GM23338 (cell line): ENCODE results near the gene PHC1. TPM values are rescaled to one million over a fixed set of nuclear protein-coding genes. Genes with fewer than 3 reads are reported as not detected.

Experiments used
- ATAC-seq: fragments of 200-7000 bp; cut with Tn5 transposase; 3 replicates; pipeline ENCODE4 v1.9.1; 2020
- DNase-seq: peaks from one replicate; pipeline ENCODE4 v3.0.0-alpha.2; 2015; ENCODE audit warnings: low spot score
- H2AFZ ChIP-seq: fragments of 200-600 bp; sonication (generic); 2 replicates; pipeline ENCODE4 v1.8.0; 2016; ENCODE audit warnings: antibody characterized with exemption, mild to moderate bottlenecking, moderate library complexity
- H3F3A ChIP-seq: fragments of 200-600 bp; sonication (generic); replicated peaks from 2 replicates; pipeline ENCODE4 v1.8.0; 2017; ENCODE audit warnings: antibody characterized with exemption, mixed run types, low read depth
- H3K27ac ChIP-seq: fragments of 200-600 bp; sonication (generic); 2 replicates; pipeline ENCODE4 v1.6.1; 2016; ENCODE audit warnings: low read depth
- H3K27me3 ChIP-seq: fragments of 200-600 bp; sonication (generic); 2 replicates; pipeline ENCODE4 v1.8.0; 2016; ENCODE audit warnings: mild to moderate bottlenecking, mixed run types, moderate library complexity; ENCODE audit not compliant: insufficient read depth
- H3K36me3 ChIP-seq: fragments of 200-600 bp; sonication (generic); 2 replicates; pipeline ENCODE4 v1.8.0; 2016; ENCODE audit warnings: mild to moderate bottlenecking; ENCODE audit not compliant: insufficient read depth
- H3K4me1 ChIP-seq: fragments of 200-600 bp; sonication (generic); 2 replicates; pipeline ENCODE4 v1.8.0; 2016; ENCODE audit warnings: mild to moderate bottlenecking, moderate library complexity; ENCODE audit not compliant: insufficient read depth
- H3K4me2 ChIP-seq: fragments of 200-600 bp; sonication (generic); 2 replicates; pipeline ENCODE4 v1.7.1; 2017; ENCODE audit warnings: mixed run types
- H3K4me3 ChIP-seq: fragments of 200-600 bp; sonication (generic); 2 replicates; pipeline ENCODE4 v1.6.1; 2016; ENCODE audit warnings: mixed run types
- H3K79me2 ChIP-seq: fragments of 200-600 bp; sonication (generic); replicated peaks from 2 replicates; pipeline ENCODE4 v1.8.0; 2017; ENCODE audit warnings: mild to moderate bottlenecking; ENCODE audit not compliant: insufficient read depth
- H3K9me2 ChIP-seq: fragments of 200-600 bp; sonication (generic); 2 replicates; pipeline ENCODE4 v1.8.0; 2017; ENCODE audit not compliant: insufficient read depth
- H4K20me1 ChIP-seq: fragments of 200-600 bp; sonication (generic); replicated peaks from 2 replicates; pipeline ENCODE4 v1.8.0; 2017; ENCODE audit warnings: mild to moderate bottlenecking; ENCODE audit not compliant: insufficient read depth
- H3K27ac Mint-ChIP-seq: 2 replicates; pipeline ENCODE4 v1.8.0; 2020; ENCODE audit warnings: inconsistent platforms, mild to moderate bottlenecking, moderate library complexity, mixed read lengths
- H3K27me3 Mint-ChIP-seq: 3 replicates; pipeline ENCODE4 v1.8.0; 2022; ENCODE audit warnings: low read depth, mild to moderate bottlenecking, moderate library complexity, mixed read lengths, inconsistent platforms; ENCODE audit not compliant: insufficient read depth, poor library complexity
- H3K36me3 Mint-ChIP-seq: 3 replicates; pipeline ENCODE4 v1.8.0; 2021; ENCODE audit warnings: low read depth, mild to moderate bottlenecking, inconsistent platforms, moderate library complexity, mixed read lengths
- H3K4me1 Mint-ChIP-seq: 3 replicates; pipeline ENCODE4 v1.8.0; 2020; ENCODE audit warnings: mild to moderate bottlenecking, inconsistent platforms, mixed read lengths
- H3K4me3 Mint-ChIP-seq: 3 replicates; pipeline ENCODE4 v1.8.0; 2021; ENCODE audit warnings: moderate library complexity, mild to moderate bottlenecking, inconsistent platforms, mixed read lengths
- H3K9me3 Mint-ChIP-seq: 3 replicates; pipeline ENCODE4 v1.8.0; 2020; ENCODE audit warnings: moderate library complexity, mild to moderate bottlenecking, inconsistent platforms, mixed read lengths
- CREB1 ChIP-seq: fragments of 250-450 bp; sonication (Bioruptor Pico); IDR thresholded peaks from 2 replicates; pipeline ENCODE4 v1.5.0; 2020; ENCODE audit warnings: low read depth, mild to moderate bottlenecking, moderate library complexity
- EZH2 ChIP-seq: fragments of 200-600 bp; sonication (generic); IDR thresholded peaks from one replicate; pipeline ENCODE4 v1.8.0; 2017; ENCODE audit warnings: antibody characterized with exemption, mild to moderate bottlenecking, low read depth; ENCODE audit not compliant: unreplicated experiment
- EZH2phosphoT487 ChIP-seq: fragments of 200-600 bp; sonication (generic); IDR thresholded peaks from one replicate; pipeline ENCODE4 v1.8.1; 2018; ENCODE audit warnings: antibody characterized with exemption; ENCODE audit not compliant: unreplicated experiment
- JUNB ChIP-seq: IDR thresholded peaks from one replicate; pipeline ENCODE4 v1.6.1; 2016; ENCODE audit warnings: antibody characterized with exemption; ENCODE audit not compliant: unreplicated experiment
- NANOG ChIP-seq: IDR thresholded peaks from 2 replicates; pipeline ENCODE4 v1.6.1; 2016; ENCODE audit warnings: antibody characterized with exemption, borderline replicate concordance
- POLR2AphosphoS5 ChIP-seq: IDR thresholded peaks from 2 replicates; pipeline ENCODE4 v1.6.1; 2016; ENCODE audit warnings: antibody characterized with exemption, low read depth
- STAT1 ChIP-seq: IDR thresholded peaks from one replicate; pipeline ENCODE4 v1.6.1; 2016; ENCODE audit warnings: antibody characterized with exemption; ENCODE audit not compliant: unreplicated experiment
- ZNF114 ChIP-seq: fragments of 250-450 bp; sonication (Bioruptor Pico); IDR thresholded peaks from 2 replicates; pipeline ENCODE4 v1.5.0; 2020; ENCODE audit warnings: mild to moderate bottlenecking, moderate library complexity
- ZNF331 ChIP-seq: fragments of 250-450 bp; sonication (Bioruptor Pico); IDR thresholded peaks from 2 replicates; pipeline ENCODE4 v1.5.0; 2020; ENCODE audit warnings: low read depth, mild to moderate bottlenecking, moderate library complexity
- polyA plus RNA-seq: library from polyadenylated mRNA; unstranded; fragments of >200 nt; fragmentation: Nextera tagmentation; extraction: Ambion mirVana; gene quantifications from 2 replicates; pipeline ENCODE4 v1.2.1, GENCODE V29; 2016
- total RNA-seq: library from RNA; depleted of rRNA; stranded (reverse); fragments of >200 nt; shearing (Covaris generic); gene quantifications from 2 replicates; pipeline ENCODE4 v1.2.3, GENCODE V29; 2014
- TF ChIP-seq, protein P1 (sequence below): IDR thresholded peaks from 2 replicates; pipeline ENCODE4 v1.6.1; 2016; ENCODE audit warnings: antibody characterized with exemption
- TF ChIP-seq, protein P2 (sequence below): fragments of 250-450 bp; sonication (Bioruptor Pico); IDR thresholded peaks from 2 replicates; pipeline ENCODE4 v1.5.0; 2020; ENCODE audit warnings: mild to moderate bottlenecking, moderate library complexity
- TF ChIP-seq, protein P3 (sequence below), 2 experiments: fragments of 200-600 bp in 1 of 2; sonication (generic) in 1 of 2; conservative IDR thresholded peaks; 2 replicates each; pipeline versions ENCODE4 v1.5.1 to v1.6.1; 2016 to 2017; ENCODE audit warnings: antibody characterized with exemption in 2 of 2, low read depth in 2 of 2, mild to moderate bottlenecking in 2 of 2, moderate library complexity in 1 of 2
- TF ChIP-seq, protein P4 (sequence below): IDR thresholded peaks from one replicate; pipeline ENCODE4 v1.6.1; 2018; ENCODE audit warnings: antibody characterized with exemption; ENCODE audit not compliant: unreplicated experiment

PHC1 gene
- total and polyA plus RNA-seq, 2 experiments from 2014 or later: 303 to 1,069 TPM

DNA sequence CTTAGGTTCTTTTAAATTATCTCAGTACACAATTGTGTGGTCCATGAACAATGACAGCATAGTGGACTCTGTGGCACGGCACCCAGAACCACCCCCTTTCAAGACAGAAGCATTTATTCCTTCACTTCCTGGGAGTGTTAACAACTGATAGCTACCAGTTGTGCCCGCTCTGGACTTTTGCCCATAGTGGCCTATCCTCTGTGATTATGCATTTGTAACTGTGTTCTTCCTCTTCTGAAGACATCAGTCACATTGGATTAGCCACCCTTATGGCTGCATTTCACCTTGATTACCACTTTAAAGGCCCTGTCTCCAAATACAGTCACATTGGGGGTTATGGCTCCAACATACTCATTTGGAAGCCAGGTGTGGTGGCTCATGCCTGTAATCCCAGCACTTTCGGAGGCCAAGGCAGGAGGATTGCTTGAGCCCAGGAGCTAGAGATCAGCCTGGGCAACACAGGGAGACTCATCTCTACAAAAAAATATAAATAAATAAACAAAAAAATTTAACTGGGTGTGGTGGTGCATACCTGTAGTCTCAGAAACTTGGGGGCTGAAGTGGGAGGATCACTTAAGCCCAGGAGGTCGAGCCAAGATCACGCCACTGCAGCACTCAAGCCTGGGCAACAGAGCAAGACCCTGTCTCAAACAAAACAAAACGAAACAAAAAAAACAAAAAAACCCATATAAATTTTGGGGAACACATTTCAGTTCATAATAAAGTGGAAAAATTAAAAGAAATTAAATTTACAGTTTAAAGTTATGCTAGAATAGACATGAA, 27.6 kb upstream of the PHC1 start:
- Mint-ChIP-seq H3K27me3 (peaks cover 5% of the 10 kb centered on the region), H3K27ac (no peak overlapping the region), H3K4me3 (no peak overlapping the region), H3K9me3 (peaks cover 22% of the 10 kb centered on the region), H3K4me1 (peaks cover 8% of the 10 kb centered on the region; the same call in 2 of the 3 replicates), H3K36me3 (peaks cover 29% of the 10 kb centered on the region)
- Histone ChIP-seq H3F3A (no peaks in the 10 kb centered on the region), H3K9me2 (no peaks in the 10 kb centered on the region), H3K4me3 (no peak overlapping the region), H3K27ac (no peak overlapping the region), H2AFZ (no peak overlapping the region), H4K20me1 (no peaks in the 10 kb centered on the region), H3K79me2 (no peaks in the 10 kb centered on the region), H3K36me3 (no peaks in the 10 kb centered on the region), H3K4me2 (no peak overlapping the region), H3K27me3 (no peaks in the 10 kb centered on the region), H3K4me1 (peaks cover 11% of the 10 kb centered on the region)
- DNase-seq (no peak), ATAC-seq (no peak)
- TF ChIP-seq, protein P1, sequence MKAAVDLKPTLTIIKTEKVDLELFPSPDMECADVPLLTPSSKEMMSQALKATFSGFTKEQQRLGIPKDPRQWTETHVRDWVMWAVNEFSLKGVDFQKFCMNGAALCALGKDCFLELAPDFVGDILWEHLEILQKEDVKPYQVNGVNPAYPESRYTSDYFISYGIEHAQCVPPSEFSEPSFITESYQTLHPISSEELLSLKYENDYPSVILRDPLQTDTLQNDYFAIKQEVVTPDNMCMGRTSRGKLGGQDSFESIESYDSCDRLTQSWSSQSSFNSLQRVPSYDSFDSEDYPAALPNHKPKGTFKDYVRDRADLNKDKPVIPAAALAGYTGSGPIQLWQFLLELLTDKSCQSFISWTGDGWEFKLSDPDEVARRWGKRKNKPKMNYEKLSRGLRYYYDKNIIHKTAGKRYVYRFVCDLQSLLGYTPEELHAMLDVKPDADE: no peak
- TF ChIP-seq JUNB (no peak), POLR2AphosphoS5 (no peak), NANOG (no peak), EZH2 (no peak), ZNF114 (no peak), STAT1 (no peak), ZNF331 (no peak), CREB1 (CRISPR knock-in tag) (no peak), EZH2phosphoT487 (no peak)
- TF ChIP-seq, protein P2, sequence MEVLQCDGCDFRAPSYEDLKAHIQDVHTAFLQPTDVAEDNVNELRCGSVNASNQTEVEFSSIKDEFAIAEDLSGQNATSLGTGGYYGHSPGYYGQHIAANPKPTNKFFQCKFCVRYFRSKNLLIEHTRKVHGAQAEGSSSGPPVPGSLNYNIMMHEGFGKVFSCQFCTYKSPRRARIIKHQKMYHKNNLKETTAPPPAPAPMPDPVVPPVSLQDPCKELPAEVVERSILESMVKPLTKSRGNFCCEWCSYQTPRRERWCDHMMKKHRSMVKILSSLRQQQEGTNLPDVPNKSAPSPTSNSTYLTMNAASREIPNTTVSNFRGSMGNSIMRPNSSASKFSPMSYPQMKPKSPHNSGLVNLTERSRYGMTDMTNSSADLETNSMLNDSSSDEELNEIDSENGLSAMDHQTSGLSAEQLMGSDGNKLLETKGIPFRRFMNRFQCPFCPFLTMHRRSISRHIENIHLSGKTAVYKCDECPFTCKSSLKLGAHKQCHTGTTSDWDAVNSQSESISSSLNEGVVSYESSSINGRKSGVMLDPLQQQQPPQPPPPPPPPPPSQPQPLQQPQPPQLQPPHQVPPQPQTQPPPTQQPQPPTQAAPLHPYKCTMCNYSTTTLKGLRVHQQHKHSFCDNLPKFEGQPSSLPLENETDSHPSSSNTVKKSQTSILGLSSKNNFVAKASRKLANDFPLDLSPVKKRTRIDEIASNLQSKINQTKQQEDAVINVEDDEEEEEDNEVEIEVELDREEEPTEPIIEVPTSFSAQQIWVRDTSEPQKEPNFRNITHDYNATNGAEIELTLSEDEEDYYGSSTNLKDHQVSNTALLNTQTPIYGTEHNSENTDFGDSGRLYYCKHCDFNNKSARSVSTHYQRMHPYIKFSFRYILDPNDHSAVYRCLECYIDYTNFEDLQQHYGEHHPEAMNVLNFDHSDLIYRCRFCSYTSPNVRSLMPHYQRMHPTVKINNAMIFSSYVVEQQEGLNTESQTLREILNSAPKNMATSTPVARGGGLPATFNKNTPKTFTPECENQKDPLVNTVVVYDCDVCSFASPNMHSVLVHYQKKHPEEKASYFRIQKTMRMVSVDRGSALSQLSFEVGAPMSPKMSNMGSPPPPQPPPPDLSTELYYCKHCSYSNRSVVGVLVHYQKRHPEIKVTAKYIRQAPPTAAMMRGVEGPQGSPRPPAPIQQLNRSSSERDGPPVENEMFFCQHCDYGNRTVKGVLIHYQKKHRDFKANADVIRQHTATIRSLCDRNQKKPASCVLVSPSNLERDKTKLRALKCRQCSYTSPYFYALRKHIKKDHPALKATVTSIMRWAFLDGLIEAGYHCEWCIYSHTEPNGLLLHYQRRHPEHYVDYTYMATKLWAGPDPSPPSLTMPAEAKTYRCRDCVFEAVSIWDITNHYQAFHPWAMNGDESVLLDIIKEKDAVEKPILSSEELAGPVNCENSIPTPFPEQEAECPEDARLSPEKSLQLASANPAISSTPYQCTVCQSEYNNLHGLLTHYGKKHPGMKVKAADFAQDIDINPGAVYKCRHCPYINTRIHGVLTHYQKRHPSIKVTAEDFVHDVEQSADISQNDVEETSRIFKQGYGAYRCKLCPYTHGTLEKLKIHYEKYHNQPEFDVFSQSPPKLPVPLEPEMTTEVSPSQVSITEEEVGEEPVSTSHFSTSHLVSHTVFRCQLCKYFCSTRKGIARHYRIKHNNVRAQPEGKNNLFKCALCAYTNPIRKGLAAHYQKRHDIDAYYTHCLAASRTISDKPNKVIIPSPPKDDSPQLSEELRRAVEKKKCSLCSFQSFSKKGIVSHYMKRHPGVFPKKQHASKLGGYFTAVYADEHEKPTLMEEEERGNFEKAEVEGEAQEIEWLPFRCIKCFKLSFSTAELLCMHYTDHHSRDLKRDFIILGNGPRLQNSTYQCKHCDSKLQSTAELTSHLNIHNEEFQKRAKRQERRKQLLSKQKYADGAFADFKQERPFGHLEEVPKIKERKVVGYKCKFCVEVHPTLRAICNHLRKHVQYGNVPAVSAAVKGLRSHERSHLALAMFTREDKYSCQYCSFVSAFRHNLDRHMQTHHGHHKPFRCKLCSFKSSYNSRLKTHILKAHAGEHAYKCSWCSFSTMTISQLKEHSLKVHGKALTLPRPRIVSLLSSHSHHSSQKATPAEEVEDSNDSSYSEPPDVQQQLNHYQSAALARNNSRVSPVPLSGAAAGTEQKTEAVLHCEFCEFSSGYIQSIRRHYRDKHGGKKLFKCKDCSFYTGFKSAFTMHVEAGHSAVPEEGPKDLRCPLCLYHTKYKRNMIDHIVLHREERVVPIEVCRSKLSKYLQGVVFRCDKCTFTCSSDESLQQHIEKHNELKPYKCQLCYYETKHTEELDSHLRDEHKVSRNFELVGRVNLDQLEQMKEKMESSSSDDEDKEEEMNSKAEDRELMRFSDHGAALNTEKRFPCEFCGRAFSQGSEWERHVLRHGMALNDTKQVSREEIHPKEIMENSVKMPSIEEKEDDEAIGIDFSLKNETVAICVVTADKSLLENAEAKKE (CRISPR knock-in tag): no peak
- TF ChIP-seq, protein P3, sequence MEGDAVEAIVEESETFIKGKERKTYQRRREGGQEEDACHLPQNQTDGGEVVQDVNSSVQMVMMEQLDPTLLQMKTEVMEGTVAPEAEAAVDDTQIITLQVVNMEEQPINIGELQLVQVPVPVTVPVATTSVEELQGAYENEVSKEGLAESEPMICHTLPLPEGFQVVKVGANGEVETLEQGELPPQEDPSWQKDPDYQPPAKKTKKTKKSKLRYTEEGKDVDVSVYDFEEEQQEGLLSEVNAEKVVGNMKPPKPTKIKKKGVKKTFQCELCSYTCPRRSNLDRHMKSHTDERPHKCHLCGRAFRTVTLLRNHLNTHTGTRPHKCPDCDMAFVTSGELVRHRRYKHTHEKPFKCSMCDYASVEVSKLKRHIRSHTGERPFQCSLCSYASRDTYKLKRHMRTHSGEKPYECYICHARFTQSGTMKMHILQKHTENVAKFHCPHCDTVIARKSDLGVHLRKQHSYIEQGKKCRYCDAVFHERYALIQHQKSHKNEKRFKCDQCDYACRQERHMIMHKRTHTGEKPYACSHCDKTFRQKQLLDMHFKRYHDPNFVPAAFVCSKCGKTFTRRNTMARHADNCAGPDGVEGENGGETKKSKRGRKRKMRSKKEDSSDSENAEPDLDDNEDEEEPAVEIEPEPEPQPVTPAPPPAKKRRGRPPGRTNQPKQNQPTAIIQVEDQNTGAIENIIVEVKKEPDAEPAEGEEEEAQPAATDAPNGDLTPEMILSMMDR (conservative IDR thresholded peaks at IDR 0.05; ENCODE audit: low read depth in 2 of 2): no peak
- TF ChIP-seq, protein P4, sequence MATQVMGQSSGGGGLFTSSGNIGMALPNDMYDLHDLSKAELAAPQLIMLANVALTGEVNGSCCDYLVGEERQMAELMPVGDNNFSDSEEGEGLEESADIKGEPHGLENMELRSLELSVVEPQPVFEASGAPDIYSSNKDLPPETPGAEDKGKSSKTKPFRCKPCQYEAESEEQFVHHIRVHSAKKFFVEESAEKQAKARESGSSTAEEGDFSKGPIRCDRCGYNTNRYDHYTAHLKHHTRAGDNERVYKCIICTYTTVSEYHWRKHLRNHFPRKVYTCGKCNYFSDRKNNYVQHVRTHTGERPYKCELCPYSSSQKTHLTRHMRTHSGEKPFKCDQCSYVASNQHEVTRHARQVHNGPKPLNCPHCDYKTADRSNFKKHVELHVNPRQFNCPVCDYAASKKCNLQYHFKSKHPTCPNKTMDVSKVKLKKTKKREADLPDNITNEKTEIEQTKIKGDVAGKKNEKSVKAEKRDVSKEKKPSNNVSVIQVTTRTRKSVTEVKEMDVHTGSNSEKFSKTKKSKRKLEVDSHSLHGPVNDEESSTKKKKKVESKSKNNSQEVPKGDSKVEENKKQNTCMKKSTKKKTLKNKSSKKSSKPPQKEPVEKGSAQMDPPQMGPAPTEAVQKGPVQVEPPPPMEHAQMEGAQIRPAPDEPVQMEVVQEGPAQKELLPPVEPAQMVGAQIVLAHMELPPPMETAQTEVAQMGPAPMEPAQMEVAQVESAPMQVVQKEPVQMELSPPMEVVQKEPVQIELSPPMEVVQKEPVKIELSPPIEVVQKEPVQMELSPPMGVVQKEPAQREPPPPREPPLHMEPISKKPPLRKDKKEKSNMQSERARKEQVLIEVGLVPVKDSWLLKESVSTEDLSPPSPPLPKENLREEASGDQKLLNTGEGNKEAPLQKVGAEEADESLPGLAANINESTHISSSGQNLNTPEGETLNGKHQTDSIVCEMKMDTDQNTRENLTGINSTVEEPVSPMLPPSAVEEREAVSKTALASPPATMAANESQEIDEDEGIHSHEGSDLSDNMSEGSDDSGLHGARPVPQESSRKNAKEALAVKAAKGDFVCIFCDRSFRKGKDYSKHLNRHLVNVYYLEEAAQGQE: no peak
